Activated CD4-positive, alpha-beta memory T cell treated with anti-CD3 and anti-CD28 coated beads for 36 hours (primary cell): ENCODE data around the gene DUSP22. TPM values are rescaled to one million over a fixed set of nuclear protein-coding genes. Genes with fewer than 3 reads are reported as not detected.

Experiments used
- CTCF ChIA-PET: fragments of 350-600 bp; sonication (Branson Sonifier 250); formaldehyde crosslinking; loops from one replicate; lab custom pipeline; 2021; ENCODE audit warnings: antibody characterized with exemption, inconsistent platforms; lab: Charles Lee
- POLR2A ChIA-PET: fragments of 350-600 bp; sonication (Branson Sonifier 250); formaldehyde crosslinking; loops from one replicate; lab custom pipeline; 2021; ENCODE audit warnings: antibody characterized with exemption; lab: Charles Lee
- DNase-seq: peaks from one replicate; pipeline ENCODE4 v3.0.0-alpha.2; 2020
- H3K27ac Mint-ChIP-seq: one replicate; pipeline ENCODE4 v1.8.0; 2021; ENCODE audit warnings: mixed read lengths
- H3K27me3 Mint-ChIP-seq: one replicate; pipeline ENCODE4 v1.8.0; 2021; ENCODE audit warnings: mixed read lengths
- H3K36me3 Mint-ChIP-seq: one replicate; pipeline ENCODE4 v1.8.0; 2021; ENCODE audit warnings: mixed read lengths
- H3K4me1 Mint-ChIP-seq: one replicate; pipeline ENCODE4 v1.8.0; 2021; ENCODE audit warnings: low read depth, mixed read lengths
- H3K4me3 Mint-ChIP-seq: one replicate; pipeline ENCODE4 v1.8.0; 2021; ENCODE audit warnings: mild to moderate bottlenecking, mixed read lengths
- H3K9me3 Mint-ChIP-seq: one replicate; pipeline ENCODE4 v1.8.0; 2021; ENCODE audit warnings: mixed read lengths
- intact Hi-C: fragments of 100-400 bp; cut with micrococcal nuclease; formaldehyde crosslinking; loops from one replicate; pipeline ENCODE4 v1.15.1; 2023
- total RNA-seq, 2 experiments: library from RNA; stranded (reverse); gene quantifications; one replicate each; pipeline ENCODE4 v1.2.3, GENCODE V29; 2021

DUSP22 gene
- total RNA-seq, 2 experiments from 2014 or later = 28.0 to 28.7 TPM

DNA sequence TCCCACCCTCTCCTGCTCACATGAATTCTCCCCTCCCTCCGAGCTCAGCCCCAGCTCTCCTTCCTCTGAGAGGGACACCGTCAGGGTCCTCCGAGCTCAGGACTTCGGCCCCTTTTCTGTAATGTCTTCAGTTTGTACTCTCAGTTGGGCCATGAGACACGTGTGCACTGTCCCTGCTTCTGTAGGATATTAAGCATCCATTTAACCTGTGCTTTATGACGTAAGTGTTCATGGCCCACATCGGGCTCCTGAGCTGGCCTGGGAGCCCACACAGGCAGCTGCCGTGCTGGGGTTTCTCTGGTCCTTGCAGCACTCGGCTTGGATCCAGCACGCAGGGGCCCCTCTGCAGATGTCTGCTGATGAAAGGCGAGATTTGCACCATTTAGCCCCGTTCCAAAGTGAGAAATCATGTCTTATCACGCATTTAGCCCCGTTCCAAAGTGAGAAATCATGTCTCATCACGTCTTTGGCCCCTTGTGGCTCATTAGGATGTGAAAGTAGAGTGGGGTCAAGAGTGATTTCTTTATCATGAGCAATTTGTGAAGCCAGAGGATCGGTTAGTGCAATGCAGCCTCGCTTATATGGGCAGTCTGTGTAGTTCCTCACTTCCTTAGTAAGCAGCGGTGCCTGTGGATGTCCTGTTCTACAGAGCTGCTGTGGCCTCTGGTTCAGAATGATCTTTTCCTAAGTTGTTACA is 25.3 kb downstream of the DUSP22 start:
- Mint-ChIP-seq H3K9me3 (no peaks in the 10 kb centered on the region), H3K27me3 (peaks cover 2% of the 10 kb centered on the region), H3K27ac (no peak overlapping the region), H3K4me3 (no peak overlapping the region), H3K36me3 (peaks cover 5% of the 10 kb centered on the region), H3K4me1 (peaks cover 26% of the 10 kb centered on the region)
- ChIA-PET POLR2A (no interaction called here), CTCF (interaction anchor here (0.9 to 1.9 kb wide), 2 partner anchors 102 to 129 kb away, joined by 3 to 10 read pairs; no protein-coding TSS in a partner anchor)
- intact Hi-C loops = loop anchor here (2.0 to 10.0 kb wide), 3 partner anchors 45 to 237 kb away; no protein-coding TSS in a partner anchor
- no peak for DNase-seq

DNA sequence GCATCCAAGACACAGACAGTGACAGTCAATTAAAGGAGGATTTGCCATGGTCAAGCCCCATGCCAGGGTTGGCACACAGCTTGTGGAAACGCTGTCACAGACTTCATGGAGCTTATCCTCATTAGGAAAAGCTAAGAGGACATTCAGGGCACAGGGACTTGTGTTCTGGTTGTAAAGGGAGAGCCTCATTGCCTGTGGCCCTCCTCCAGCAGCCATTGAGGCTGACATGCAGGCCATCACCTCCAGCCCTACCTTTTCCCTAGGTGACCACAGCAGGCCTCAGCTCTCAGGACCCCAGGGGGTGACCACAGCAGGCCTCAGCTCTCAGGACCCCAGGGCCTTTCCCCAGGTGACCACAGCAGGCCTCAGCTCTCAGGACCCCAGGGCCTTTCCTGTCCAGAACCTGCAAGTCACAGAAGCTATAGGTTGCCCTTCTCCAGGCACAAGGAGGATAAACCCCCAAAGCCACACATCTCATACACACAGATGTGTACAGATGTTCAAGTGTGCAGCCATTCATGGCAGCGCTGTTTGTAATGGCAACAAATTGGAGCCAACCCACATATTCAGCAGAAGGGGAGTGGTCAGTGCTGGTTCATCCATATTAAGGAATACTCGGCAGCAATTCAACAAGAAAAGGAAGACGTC is 26.1 kb downstream of the DUSP22 start:
- ChIA-PET CTCF (interaction anchor here (0.6 to 1.9 kb wide), 5 partner anchors 10 to 129 kb away, joined by 3 to 10 read pairs (median 4); no protein-coding TSS in a partner anchor), POLR2A (interaction anchor here (1.2 to 1.9 kb wide), 2 partner anchors 10 to 73 kb away, joined by 5 to 9 read pairs; partner anchors contain the start of gene IRF4)
- Mint-ChIP-seq H3K36me3 (peaks cover 5% of the 10 kb centered on the region), H3K27ac (no peak overlapping the region), H3K4me1 (peaks cover 20% of the 10 kb centered on the region), H3K9me3 (no peaks in the 10 kb centered on the region), H3K27me3 (peaks cover 2% of the 10 kb centered on the region), H3K4me3 (no peak overlapping the region)
- no peak for DNase-seq
- intact Hi-C loops = loop anchor here (2.0 to 10.0 kb wide), 3 partner anchors 46 to 236 kb away; no protein-coding TSS in a partner anchor

DNA sequence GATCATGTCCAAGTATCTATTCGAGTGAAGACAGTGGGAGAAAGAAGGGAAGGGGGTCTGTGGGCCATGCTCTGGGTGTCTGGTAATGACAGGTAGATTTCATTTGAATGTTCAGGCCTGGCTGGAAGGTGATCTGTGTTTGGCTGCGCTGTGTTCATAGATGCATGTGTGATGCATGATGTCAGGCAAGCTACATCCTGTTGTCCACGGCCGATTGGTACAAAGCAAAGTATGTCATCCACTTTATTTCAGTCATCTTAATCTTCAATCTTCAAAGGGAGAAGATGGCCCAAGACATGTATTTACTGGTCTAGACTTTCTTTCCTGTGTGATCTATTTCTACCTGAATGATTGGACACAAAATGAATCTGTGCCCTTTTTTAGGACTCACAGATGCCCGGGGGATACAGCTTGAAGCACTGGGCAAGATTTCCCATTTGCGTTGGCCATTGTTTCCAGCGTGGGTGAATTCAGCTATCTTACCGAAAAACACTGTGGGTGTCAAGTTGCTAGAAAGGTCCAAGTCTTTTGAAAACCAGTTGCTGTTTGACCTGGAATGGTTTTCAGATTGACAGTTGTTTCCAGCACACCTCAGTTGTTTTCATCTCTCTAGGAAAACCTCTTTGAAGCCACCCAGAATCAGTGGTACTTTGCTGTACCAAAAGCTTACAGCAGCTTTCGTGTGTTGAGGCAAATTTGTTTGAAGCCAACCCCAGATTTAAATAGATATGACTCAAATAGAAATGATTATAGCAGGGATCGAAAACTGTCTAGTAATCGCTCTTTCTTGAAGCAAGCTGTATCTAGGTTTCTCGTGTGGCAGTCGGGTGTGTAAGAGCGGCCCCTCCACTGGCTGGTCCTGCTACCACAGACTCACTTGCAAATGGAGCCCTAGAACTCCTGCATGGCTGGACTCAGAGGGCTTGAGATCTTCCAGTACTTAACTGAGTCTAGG is 27.2 kb downstream of the DUSP22 start:
- H3K27me3 Mint-ChIP-seq = peaks cover 2% of the 10 kb centered on the region
- ChIA-PET CTCF (interaction anchor here (0.5 to 1.9 kb wide), 6 partner anchors 9 to 163 kb away, joined by 3 to 10 read pairs (median 4); no protein-coding TSS in a partner anchor), POLR2A (interaction anchor here (0.6 to 1.9 kb wide), 8 partner anchors 9 to 130 kb away, joined by 3 to 9 read pairs (median 3); partner anchors contain the start of gene IRF4)
- intact Hi-C loops = loop anchor here (1.0 to 10.0 kb wide), 7 partner anchors 17 to 235 kb away; partner anchors contain the start of gene DUSP22
- peak; percentile 55 for DNase-seq
- H3K27ac Mint-ChIP-seq = peak overlapping the region; percentile 60
- peaks cover 5% of the 10 kb centered on the region for H3K36me3 Mint-ChIP-seq
- H3K4me3 Mint-ChIP-seq = no peak overlapping the region
- H3K9me3 Mint-ChIP-seq = no peaks in the 10 kb centered on the region
- H3K4me1 Mint-ChIP-seq = peaks cover 20% of the 10 kb centered on the region

DNA sequence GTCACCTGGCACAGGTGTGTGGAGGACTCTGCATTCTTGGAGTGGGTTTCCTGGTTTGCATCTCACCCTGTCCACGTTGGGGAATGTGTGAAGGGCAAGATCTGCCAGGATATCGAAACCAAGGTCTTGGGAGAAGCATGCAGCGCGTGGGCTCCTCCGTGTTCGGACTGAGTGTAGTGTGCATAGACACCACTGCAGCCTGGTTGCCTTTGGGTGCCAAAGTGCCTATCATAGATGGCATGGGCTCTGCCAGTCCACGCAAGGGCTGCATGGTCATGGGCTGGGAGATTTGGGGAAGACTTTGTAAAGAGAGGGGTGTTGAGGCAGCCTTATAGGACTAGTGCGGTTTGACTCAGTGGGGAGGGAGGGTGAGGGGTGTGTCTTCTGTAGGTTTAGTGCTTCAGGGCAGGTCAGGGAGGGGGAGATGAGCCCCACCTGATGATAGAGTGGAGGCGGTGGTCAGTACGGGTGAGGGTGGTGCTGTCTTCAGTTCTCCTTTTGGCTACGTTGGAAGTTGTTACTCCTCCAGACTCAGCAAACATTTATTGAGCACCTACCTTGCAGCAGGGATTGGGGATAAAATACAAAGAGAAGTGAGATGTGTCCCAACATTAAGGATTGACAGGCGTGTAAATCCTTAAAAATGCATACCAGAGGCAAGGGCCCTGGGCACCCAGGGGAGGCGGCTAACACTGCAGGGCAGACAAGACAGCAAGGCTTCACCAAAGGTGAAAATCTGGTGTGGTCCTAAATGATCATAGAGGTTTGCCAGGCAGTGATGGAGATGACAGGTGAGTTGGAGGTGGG is 28.3 kb downstream of the DUSP22 start:
- ChIA-PET POLR2A (interaction anchor here (0.7 to 1.9 kb wide), 4 partner anchors 7 to 128 kb away, joined by 3 to 9 read pairs (median 5); no protein-coding TSS in a partner anchor), CTCF (interaction anchor here (1.1 to 1.3 kb wide), 2 partner anchors 28 to 69 kb away, joined by 3 to 5 read pairs; no protein-coding TSS in a partner anchor)
- intact Hi-C loops = no loop called here
- Mint-ChIP-seq H3K27ac (no peak overlapping the region), H3K36me3 (peaks cover 3% of the 10 kb centered on the region), H3K4me3 (no peak overlapping the region), H3K9me3 (no peaks in the 10 kb centered on the region), H3K27me3 (peaks cover 2% of the 10 kb centered on the region), H3K4me1 (peaks cover 20% of the 10 kb centered on the region)
- DNase-seq = no peak

DNA sequence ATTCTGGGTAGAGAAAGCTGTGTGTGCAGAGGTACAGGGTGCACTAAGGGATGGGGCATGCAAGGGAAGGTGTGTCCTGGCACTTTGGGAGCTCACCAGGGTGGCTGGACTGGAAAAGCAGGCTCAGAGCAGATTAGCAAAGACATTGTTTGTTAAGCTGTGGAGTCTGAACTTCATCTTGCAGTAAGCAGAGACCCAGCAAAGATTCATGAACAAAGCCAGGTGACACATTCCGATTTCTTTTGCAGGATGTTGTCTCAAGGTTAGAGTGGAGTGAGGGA is 28.8 kb downstream of the DUSP22 start:
- Mint-ChIP-seq H3K27ac (no peak overlapping the region), H3K4me1 (peaks cover 19% of the 10 kb centered on the region), H3K36me3 (peaks cover 3% of the 10 kb centered on the region), H3K27me3 (peaks cover 2% of the 10 kb centered on the region), H3K4me3 (no peak overlapping the region), H3K9me3 (no peaks in the 10 kb centered on the region)
- ChIA-PET POLR2A (no interaction called here), CTCF (no interaction called here)
- intact Hi-C loops = no loop called here
- DNase-seq = no peak

DNA sequence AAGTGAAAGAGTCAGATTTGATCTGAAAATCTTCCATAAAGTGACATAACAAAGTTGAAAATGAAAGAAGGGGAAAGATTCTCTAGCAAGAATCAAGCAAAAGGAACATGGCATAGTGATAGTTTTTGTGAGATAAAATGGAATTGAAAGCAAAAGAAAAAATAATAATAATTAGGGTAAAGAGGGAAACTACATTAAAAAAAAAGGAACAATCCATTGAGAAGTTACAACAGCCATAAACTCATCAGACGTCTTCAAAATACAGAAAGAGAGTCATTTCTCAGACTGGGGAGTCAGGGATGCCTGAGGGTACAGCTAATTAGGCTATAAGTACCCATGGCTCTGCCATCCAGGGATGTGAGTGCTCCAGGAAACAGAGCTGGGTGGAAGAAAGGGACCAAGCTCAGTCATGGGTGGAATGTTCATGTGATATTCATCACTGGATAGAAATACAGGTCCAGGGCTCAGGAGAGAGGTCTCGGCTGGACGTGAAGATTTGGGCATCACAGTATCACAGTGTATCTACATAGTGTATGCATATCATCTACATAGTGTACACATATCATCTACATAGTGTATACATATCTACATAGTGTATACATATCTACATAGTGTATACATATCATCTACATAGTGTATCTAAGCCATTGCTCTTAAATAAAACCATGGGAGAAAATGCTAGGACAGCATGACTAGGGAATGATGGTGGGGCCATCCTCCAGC is 29.4 kb downstream of the DUSP22 start:
- ChIA-PET CTCF (no interaction called here), POLR2A (interaction anchor here (1.5 kb wide), 1 partner anchor 12 kb away, joined by 3 read pairs; no protein-coding TSS in a partner anchor)
- no peaks in the 10 kb centered on the region for H3K9me3 Mint-ChIP-seq
- H3K27ac Mint-ChIP-seq = no peak overlapping the region
- peaks cover 8% of the 10 kb centered on the region for H3K36me3 Mint-ChIP-seq
- peaks cover 2% of the 10 kb centered on the region for H3K27me3 Mint-ChIP-seq
- intact Hi-C loops = no loop called here
- no peak overlapping the region for H3K4me3 Mint-ChIP-seq
- H3K4me1 Mint-ChIP-seq = peaks cover 15% of the 10 kb centered on the region
- DNase-seq = no peak

DNA sequence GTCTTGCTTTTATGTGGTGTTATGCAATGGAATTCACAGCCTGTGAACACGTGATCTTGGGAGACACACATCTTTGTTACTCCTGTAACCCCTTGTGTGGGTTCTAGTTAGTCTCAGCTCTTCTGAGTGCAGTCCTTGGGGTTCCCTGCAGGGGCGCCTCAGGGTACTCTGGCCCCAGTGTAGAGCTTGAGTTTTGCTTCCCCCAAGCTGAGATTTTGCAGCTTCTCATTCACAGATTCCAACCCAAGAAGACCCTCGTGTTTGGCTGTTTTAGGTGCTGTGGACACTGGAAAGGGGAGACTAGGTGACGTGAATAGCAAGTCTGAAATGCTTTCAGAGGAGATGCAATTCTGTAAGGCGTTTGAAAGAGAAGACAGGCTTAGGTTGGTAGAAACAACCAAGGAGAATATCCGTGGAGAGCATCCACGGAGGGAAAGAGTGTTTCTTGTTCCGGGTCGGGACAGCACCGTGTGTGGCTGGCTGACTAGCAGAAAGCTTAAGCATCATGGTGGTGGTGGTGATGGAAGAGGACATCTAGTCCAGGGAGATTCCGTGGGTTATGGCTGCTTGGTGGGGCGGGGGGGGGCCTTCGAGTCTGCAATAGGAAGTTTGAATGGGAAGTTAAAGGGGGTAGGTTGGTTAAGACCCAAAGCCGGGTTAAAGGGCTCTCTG is 30.1 kb downstream of the DUSP22 start:
- ChIA-PET POLR2A (interaction anchor here (1.5 kb wide), 1 partner anchor 12 kb away, joined by 3 read pairs; no protein-coding TSS in a partner anchor), CTCF (no interaction called here)
- Mint-ChIP-seq H3K4me3 (no peak overlapping the region), H3K27ac (no peak overlapping the region), H3K27me3 (peaks cover 3% of the 10 kb centered on the region), H3K36me3 (peaks cover 9% of the 10 kb centered on the region), H3K4me1 (peaks cover 8% of the 10 kb centered on the region), H3K9me3 (no peaks in the 10 kb centered on the region)
- intact Hi-C loops = no loop called here
- DNase-seq = no peak

DNA sequence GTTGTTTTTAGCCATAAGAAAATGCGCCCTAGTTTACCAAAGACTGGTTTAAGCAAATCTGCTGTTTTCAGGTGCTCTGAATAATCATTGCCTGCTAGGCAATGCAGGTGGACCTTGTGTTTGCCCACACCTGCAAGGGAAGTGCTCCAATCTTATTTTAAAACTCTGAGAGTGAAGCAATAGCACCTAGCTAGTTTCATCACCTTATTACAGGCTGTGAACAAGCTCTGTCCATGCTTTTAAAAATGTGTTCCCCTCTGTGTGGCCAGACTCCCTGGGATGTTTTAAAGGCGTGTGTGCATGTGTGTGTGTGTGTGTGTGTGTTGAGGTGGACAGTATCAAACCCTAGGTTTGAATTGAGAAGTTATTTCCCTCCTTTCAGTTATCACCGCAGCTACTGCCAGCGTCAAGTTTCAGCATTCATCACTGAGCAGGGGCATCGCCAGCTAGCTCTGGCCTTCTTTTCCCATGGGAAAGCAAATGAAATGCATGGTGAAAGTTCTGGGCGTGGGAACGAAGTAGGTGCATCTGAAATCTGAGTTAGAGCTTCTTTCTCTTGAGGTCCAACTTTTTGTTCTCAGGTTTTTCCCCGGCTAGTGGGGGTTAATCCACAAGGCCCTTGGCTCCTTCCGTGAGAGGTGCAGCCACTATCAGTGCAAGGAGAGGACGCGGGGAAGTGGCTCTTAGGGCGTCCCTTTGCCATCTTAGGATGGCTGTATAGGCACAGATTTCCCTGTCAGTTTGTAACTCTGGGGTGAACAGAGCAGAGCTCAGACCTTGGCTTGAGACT is 30.8 kb downstream of the DUSP22 start:
- no peak for DNase-seq
- Mint-ChIP-seq H3K36me3 (peaks cover 8% of the 10 kb centered on the region), H3K27ac (no peak overlapping the region), H3K4me3 (no peak overlapping the region), H3K4me1 (peaks cover 3% of the 10 kb centered on the region), H3K27me3 (peaks cover 4% of the 10 kb centered on the region), H3K9me3 (no peaks in the 10 kb centered on the region)
- POLR2A ChIA-PET = interaction anchor here (1.5 kb wide), 1 partner anchor 13 kb away, joined by 3 read pairs; no protein-coding TSS in a partner anchor
- CTCF ChIA-PET = interaction anchor here (0.7 kb wide), 1 partner anchor 50 kb away, joined by 3 read pairs; no protein-coding TSS in a partner anchor
- intact Hi-C loops = no loop called here

DNA sequence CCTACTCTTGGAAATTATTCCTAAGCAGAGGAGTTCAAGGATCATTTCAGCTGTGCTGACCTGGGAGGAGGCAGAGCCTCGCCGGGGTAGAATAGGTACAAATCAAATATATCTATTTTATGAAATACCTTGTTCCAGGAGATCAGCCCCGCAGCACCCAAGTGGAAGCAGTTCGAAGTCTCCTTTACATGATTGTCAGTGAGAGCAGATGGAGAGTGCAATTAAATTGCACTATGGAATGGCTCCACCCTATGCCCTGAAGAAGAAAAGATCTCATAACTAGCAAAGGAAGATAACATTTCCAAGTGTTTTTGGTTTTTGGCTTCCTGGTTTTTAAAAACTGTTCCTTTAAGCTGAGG is 31.4 kb downstream of the DUSP22 start:
- H3K4me3 Mint-ChIP-seq = no peak overlapping the region
- ChIA-PET CTCF (interaction anchor here (0.7 kb wide), 1 partner anchor 49 kb away, joined by 3 read pairs; no protein-coding TSS in a partner anchor), POLR2A (no interaction called here)
- peaks cover under 1% of the 10 kb centered on the region for H3K4me1 Mint-ChIP-seq
- peaks cover 4% of the 10 kb centered on the region for H3K27me3 Mint-ChIP-seq
- H3K9me3 Mint-ChIP-seq = no peaks in the 10 kb centered on the region
- peaks cover 8% of the 10 kb centered on the region for H3K36me3 Mint-ChIP-seq
- no peak for DNase-seq
- intact Hi-C loops = no loop called here
- H3K27ac Mint-ChIP-seq = no peak overlapping the region
